ENCODE data around the gene TMEM44.

TMEM44 gene

GRCh38 chr3:194624956-194625355 is 8.3 kb downstream of the TMEM44 start:
- POLR2A ChIA-PET, result no interaction called here
- CTCF ChIA-PET, result no interaction called here
- no peak for DNase-seq (ENCODE audit: extremely low spot score)
- TF ChIP-seq CTCF (IDR thresholded peaks at IDR 0.05; ENCODE audit: control extremely low read depth, extremely low read depth, low read depth, missing control alignments), result no peak

GRCh38 chr3:194623449-194624290 is 9.5 kb downstream of the TMEM44 start:
- POLR2A ChIA-PET, result no interaction called here
- CTCF ChIA-PET, result interaction anchor here (1.2 to 1.9 kb wide), 2 partner anchors 152 to 290 kb away, joined by 3 to 5 read pairs; no protein-coding TSS in a partner anchor
- DNase-seq (ENCODE audit: extremely low spot score), result no peak
- no peak for TF ChIP-seq CTCF (IDR thresholded peaks at IDR 0.05; ENCODE audit: control extremely low read depth, extremely low read depth, low read depth, missing control alignments)

GRCh38 chr3:194622621-194623340 is 10.4 kb downstream of the TMEM44 start:
- no peak for DNase-seq (ENCODE audit: extremely low spot score)
- ChIA-PET CTCF (interaction anchor here (1.2 to 1.9 kb wide), 2 partner anchors 151 to 289 kb away, joined by 3 to 5 read pairs; no protein-coding TSS in a partner anchor), POLR2A (no interaction called here)
- TF ChIP-seq CTCF (IDR thresholded peaks at IDR 0.05; ENCODE audit: control extremely low read depth, extremely low read depth, low read depth, missing control alignments), result no peak

- ChIA-PET POLR2A (interaction anchor here (0.6 kb wide), 1 partner anchor 50 kb away, joined by 3 read pairs; no protein-coding TSS in a partner anchor), CTCF (interaction anchor here (0.9 to 1.9 kb wide), 2 partner anchors 150 to 278 kb away, joined by 3 to 5 read pairs; no protein-coding TSS in a partner anchor)
- no peak for TF ChIP-seq CTCF (IDR thresholded peaks at IDR 0.05; ENCODE audit: control extremely low read depth, extremely low read depth, low read depth, missing control alignments)
- no peak for DNase-seq (ENCODE audit: extremely low spot score)
Measured at GRCh38 chr3:194621947-194622346, 11.3 kb downstream of the TMEM44 start.

- no peak for TF ChIP-seq CTCF (IDR thresholded peaks at IDR 0.05; ENCODE audit: control extremely low read depth, extremely low read depth, low read depth, missing control alignments)
- CTCF ChIA-PET, result interaction anchor here (1.5 kb wide), 1 partner anchor 26 kb away, joined by 3 read pairs; no protein-coding TSS in a partner anchor
- DNase-seq (ENCODE audit: extremely low spot score), result no peak
- POLR2A ChIA-PET, result no interaction called here
Measured at GRCh38 chr3:194620196-194620595, 13.0 kb downstream of the TMEM44 start.

- DNase-seq (ENCODE audit: extremely low spot score), result no peak
- POLR2A ChIA-PET, result no interaction called here
- no peak for TF ChIP-seq CTCF (IDR thresholded peaks at IDR 0.05; ENCODE audit: control extremely low read depth, extremely low read depth, low read depth, missing control alignments)
- CTCF ChIA-PET, result interaction anchor here (1.5 kb wide), 1 partner anchor 25 kb away, joined by 3 read pairs; no protein-coding TSS in a partner anchor
Measured at GRCh38 chr3:194619741-194620140, 13.5 kb downstream of the TMEM44 start.

Data from GM10248 (cell line).